GM10248 (cell line): ENCODE measurements around the gene COQ8A.

Experiments used
- CTCF ChIA-PET: fragments of 300-600 bp; sonication (Branson Sonifier 250); formaldehyde crosslinking; extraction: SDS; loops from one replicate; lab custom pipeline; 2021; ENCODE audit warnings: antibody characterized with exemption; lab: Yijun Ruan, JAX
- POLR2A ChIA-PET: fragments of 350-650 bp; sonication (Branson Sonifier 250); formaldehyde crosslinking; extraction: SDS; loops from one replicate; lab custom pipeline; 2020; ENCODE audit warnings: antibody characterized with exemption; lab: Yijun Ruan, JAX
- DNase-seq: peaks from one replicate; pipeline ENCODE4 v3.0.0; 2012; ENCODE audit errors: extremely low spot score
- CTCF ChIP-seq: IDR thresholded peaks from 2 replicates; pipeline ENCODE4 v1.5.1; 2012; ENCODE audit warnings: mild to moderate bottlenecking, low read depth; ENCODE audit errors: extremely low read depth, missing control alignments, control extremely low read depth

The COQ8A gene

GRCh38 chr1:227010645-227011044 lies 70.6 kb downstream of the COQ8A start:
- TF ChIP-seq CTCF: no peak
- DNase-seq: no peak
- POLR2A ChIA-PET: no interaction called here
- CTCF ChIA-PET: interaction anchor here (1.1 to 1.6 kb wide), 3 partner anchors 9 to 22 kb away, joined by 3 to 4 read pairs (median 3); no protein-coding TSS in a partner anchor

GRCh38 chr1:227016990-227017389 lies 76.9 kb downstream of the COQ8A start:
- no peak for TF ChIP-seq CTCF
- ChIA-PET POLR2A (no interaction called here), CTCF (interaction anchor here (0.8 kb wide), 1 partner anchor 23 kb away, joined by 3 read pairs; no protein-coding TSS in a partner anchor)
- no peak for DNase-seq

GRCh38 chr1:227032396-227032795 lies 92.3 kb downstream of the COQ8A start:
- TF ChIP-seq CTCF: no peak
- POLR2A ChIA-PET: no interaction called here
- DNase-seq: no peak
- CTCF ChIA-PET: interaction anchor here (0.9 to 2.0 kb wide), 2 partner anchors 12 to 23 kb away, joined by 3 to 4 read pairs; no protein-coding TSS in a partner anchor

GRCh38 chr1:227033880-227034279 lies 93.8 kb downstream of the COQ8A start:
- TF ChIP-seq CTCF: no peak
- ChIA-PET POLR2A (no interaction called here), CTCF (interaction anchor here (0.9 to 2.4 kb wide), 3 partner anchors 9 to 24 kb away, joined by 3 to 7 read pairs (median 4); no protein-coding TSS in a partner anchor)
- DNase-seq: no peak

GRCh38 chr1:227035316-227035715 lies 95.2 kb downstream of the COQ8A start:
- CTCF ChIA-PET: interaction anchor here (1.3 to 2.4 kb wide), 2 partner anchors 10 to 34 kb away, joined by 3 to 7 read pairs; no protein-coding TSS in a partner anchor
- POLR2A ChIA-PET: no interaction called here
- TF ChIP-seq CTCF: no peak
- no peak for DNase-seq

- DNase-seq: no peak
- CTCF ChIA-PET: interaction anchor here (0.8 to 0.9 kb wide), 2 partner anchors 25 to 28 kb away, joined by 3 read pairs; no protein-coding TSS in a partner anchor
- POLR2A ChIA-PET: no interaction called here
- TF ChIP-seq CTCF: no peak
These were observed 97.0 kb downstream of the COQ8A start for GRCh38 chr1:227037121-227037520.
